Globus pallidus (tissue), 1 donor: Measurements from ENCODE around the gene MARF1.
"Not testable (repeated sequence)": the region's sequence is repeated elsewhere in the genome, so short reads cannot be mapped to it uniquely, and the experiment has no call there.

Source experiments
- DNase-seq: peaks from one replicate; pipeline ENCODE4 v3.0.0-alpha.2; 2015; ENCODE audit warnings: low spot score

Gene MARF1

GRCh38 chr16:15643048-15643945 is at the start of gene MARF1:
TSS of gene MARF1 (minus strand) at chr16:15643154. CDS start at chr16:15639233, 3,921 bp downstream.
- DNase-seq: peak; percentile 94

- DNase-seq: not testable (repeated sequence)
These were observed 49.6 kb upstream of the MARF1 start for GRCh38 chr16:15692508-15692907.

- DNase-seq: no peak
These were observed 48.1 kb upstream of the MARF1 start for GRCh38 chr16:15691046-15691445.

GRCh38 chr16:15690296-15690695 is 47.3 kb upstream of the MARF1 start:
- no peak for DNase-seq

GRCh38 chr16:15689290-15689689 is 46.3 kb upstream of the MARF1 start:
- DNase-seq: no peak

- no peak for DNase-seq
These were observed 43.3 kb upstream of the MARF1 start for GRCh38 chr16:15686287-15686686.

GRCh38 chr16:15682105-15682570 is 39.2 kb upstream of the MARF1 start:
- DNase-seq: peak; percentile 76

GRCh38 chr16:15677447-15677846 is 34.5 kb upstream of the MARF1 start:
- no peak for DNase-seq

GRCh38 chr16:15676506-15676905 is 33.6 kb upstream of the MARF1 start:
- peak; percentile 56 for DNase-seq

- peak; percentile 64 for DNase-seq
These were observed 31.6 kb upstream of the MARF1 start for GRCh38 chr16:15674571-15674970.

- DNase-seq: peak; percentile 97
These were observed 29.7 kb upstream of the MARF1 start for GRCh38 chr16:15672514-15673167.

- not testable (repeated sequence) for DNase-seq
These were observed 29.2 kb upstream of the MARF1 start for GRCh38 chr16:15672127-15672513.

- DNase-seq: peak; percentile 30
These were observed 28.7 kb upstream of the MARF1 start for GRCh38 chr16:15671530-15672117.

- DNase-seq: no peak
These were observed 24.3 kb upstream of the MARF1 start for GRCh38 chr16:15667091-15667742.

GRCh38 chr16:15665107-15665506 is 22.2 kb upstream of the MARF1 start:
- DNase-seq: no peak

GRCh38 chr16:15660203-15660601 is 17.2 kb upstream of the MARF1 start:
- DNase-seq: no peak

- DNase-seq: no peak
These were observed 15.6 kb upstream of the MARF1 start for GRCh38 chr16:15658556-15658955.

GRCh38 chr16:15658149-15658548 is 15.2 kb upstream of the MARF1 start:
- no peak for DNase-seq

GRCh38 chr16:15655561-15655960 is 12.6 kb upstream of the MARF1 start:
- DNase-seq: not testable (repeated sequence)

GRCh38 chr16:15654591-15654990 is 11.6 kb upstream of the MARF1 start:
- DNase-seq: no peak

- peak; percentile 55 for DNase-seq
These were observed 10.3 kb upstream of the MARF1 start for GRCh38 chr16:15653227-15653626.
